ENCODE data around the gene UCN3.
"Not testable (repeated sequence)": the region's sequence is repeated elsewhere in the genome, so short reads cannot be mapped to it uniquely, and the experiment has no call there.

Gene UCN3

DNA sequence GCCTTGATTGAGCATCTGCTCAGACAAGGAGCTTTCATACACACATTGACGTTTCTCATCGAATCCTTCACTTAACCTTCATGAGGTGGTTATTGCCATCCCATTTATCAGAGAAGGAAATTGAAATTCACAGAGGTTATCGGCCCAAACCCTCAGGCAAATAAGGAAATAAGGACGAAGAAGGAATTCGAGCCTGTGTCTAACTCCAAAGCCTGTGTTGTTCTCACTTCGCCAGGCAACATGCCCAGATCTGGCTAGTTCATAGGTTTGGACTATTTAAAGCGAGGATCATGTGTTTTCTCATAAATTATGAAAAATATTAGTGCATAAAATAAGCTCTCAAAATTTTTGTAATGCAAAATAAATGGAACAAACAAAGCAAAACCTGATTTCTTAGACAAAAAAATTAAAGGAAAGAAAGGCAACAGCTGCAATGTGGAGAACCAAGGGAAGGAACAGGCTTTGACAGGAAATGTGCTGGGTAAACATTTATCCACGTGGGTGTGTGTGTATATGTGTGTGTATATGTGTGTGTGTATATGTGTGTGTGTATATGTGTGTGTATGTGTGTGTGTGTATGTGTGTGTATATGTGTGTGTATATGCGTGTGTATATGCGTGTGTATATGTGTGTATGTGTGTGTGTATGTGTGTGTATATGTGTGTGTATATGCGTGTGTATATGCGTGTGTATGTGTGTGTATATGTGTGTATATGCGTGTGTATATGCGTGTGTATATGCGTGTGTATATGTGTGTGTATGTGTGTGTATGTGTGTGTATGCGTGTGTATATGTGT, 4.8 kb downstream of the UCN3 start:
- DNase-seq, result no peak

DNA sequence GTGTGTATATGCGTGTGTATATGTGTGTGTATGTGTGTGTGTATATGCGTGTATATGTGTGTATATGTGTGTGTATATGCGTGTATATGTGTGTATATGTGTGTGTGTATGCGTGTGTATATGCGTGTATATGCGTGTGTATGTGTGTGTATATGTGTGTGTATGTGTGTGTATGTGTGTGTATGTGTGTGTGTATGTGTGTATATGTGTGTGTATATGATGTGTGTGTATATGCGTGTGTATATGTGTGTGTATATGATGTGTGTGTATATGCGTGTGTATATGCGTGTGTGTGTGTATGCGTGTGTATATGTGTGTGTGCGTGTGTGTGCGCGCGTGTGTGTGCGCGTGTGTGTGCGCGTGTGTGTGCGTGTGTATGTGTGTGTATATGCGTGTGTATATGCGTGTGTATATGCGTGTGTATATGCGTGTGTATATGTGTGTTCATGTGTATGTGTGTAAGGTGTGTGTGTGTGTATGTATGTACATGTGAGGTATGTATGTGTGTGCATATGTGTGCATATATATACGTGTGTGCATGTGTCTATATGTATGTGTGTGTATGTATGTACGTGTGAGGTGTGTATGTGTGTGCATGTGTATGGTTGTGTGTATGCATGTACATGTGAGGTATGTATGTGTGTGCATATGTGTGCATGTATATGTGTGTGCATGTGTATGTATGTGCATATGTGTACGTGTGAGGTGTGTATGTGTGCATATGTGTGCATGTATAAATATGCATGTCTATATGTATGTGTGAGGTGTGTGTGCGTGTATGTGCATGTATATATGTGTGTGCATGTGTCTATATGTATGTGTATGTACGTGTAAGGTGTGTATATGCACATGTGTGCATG, 6.0 kb downstream of the UCN3 start:
- DNase-seq, result no peak

DNA sequence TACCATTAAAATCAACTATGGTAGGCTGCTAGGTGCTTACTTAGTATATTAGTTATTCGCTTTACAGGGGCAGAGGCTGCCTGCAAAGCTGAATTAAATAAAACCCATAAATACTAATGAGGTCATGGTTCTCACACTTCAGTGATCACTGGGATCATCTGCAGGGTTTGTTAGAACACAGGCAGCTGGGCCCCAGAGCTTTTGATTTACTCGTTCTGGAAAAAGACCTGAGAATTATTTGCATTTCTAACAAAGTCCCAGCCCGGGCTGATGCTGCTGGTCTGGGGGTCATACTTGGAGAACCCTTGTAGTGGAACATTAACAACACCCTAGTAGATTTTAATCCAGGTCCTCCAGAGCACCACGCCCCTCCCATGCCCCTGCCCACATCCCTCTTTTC, 8.5 kb downstream of the UCN3 start:
- DNase-seq, result no peak

DNA sequence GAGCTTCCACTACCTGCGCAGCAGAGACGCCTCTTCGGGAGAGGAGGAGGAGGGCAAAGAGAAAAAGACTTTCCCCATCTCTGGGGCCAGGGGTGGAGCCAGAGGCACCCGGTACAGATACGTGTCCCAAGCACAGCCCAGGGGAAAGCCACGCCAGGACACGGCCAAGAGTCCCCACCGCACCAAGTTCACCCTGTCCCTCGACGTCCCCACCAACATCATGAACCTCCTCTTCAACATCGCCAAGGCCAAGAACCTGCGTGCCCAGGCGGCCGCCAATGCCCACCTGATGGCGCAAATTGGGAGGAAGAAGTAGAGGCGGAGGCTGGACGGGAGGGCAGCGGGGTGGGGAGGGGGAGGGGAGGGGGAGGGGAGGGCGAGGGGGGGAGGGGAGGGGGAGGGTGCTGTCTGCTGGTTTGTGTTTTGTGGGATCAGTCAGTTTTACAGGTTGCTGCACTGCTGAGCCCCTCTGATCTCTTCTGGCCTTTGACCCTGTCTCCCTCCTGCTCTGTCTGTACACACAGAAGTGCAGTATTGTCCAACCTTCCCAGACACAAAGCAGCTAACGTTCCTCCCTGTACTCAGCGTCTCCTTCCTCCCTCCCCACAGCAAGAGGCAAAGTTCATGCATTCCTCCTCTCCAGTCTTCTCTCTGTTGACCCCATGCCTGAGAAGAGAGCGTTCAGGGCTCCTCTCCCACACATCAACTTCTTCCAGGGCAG, 9.3 kb downstream of the UCN3 start:
- DNase-seq, result no peak

DNA sequence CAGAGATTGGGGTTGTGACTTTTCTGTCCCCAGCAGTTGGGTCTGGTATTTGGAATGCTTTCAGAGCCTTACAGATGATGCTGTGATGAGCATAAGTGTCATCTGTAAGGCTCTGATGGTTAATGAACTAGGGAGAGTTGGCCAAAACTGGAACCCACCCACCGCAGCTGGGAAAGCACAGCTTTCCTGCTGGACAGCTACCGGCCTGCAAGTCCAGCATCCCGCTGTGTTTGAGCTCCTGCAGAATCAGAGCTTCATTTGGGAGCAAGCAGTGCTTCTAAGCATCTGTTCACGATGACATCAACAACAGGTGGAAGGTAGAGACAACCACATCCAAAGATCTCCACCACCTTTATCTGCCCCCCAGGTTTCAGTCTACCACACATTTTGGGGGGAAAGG, 11.7 kb downstream of the UCN3 start:
- DNase-seq, result no peak

DNA sequence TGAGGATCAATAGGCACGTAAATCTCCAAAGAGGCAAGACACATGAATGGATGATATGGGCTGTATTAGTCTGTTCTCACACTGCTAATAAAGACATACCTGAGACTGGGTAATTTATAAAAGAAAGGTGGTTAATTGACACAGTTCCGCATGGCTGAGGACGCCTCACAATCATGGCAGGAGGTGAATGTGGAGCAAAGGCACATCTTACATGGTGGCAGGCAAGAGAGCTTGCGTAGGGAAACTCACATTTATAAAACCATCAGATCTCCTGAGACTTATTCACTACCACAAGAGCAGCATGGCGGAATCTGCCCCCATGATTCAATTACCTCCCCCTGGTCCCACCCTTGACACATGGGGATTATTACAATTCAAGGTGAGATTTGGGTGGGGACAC, 14.4 kb downstream of the UCN3 start:
- DNase-seq, result not testable (repeated sequence)

DNA sequence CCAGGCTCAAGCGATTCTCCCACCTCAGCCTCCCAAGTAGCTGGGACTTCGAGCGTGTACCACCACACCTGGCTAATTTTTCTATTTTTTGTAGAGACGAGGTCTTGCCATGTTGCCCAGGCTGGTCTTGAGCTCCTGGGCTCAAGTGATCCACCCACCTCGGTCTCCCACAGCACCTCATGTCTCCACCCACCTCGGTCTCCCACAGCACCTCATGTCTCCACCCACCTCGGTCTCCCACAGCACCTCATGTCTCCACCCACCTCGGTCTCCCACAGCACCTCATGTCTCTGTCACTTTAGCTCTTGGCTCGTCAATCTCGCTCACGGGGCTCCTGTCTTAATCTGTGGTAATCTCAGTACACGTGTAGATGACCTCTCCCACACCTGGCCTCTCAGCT, 15.6 kb downstream of the UCN3 start:
- DNase-seq, result not testable (repeated sequence)

DNA sequence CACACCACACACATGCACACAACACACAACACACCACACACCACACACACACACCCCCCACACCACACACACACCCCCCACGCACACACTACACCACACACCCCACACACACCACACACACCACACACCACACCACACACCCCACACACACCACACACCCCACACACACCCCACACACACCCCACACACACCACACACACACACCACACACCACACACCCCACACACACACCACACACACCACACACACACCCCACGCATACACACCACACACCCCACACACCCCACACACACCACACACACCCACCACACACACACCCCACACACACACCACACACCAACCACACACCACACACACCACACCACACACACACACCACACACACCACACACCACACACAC, 16.4 kb downstream of the UCN3 start:
- no peak for DNase-seq

DNA sequence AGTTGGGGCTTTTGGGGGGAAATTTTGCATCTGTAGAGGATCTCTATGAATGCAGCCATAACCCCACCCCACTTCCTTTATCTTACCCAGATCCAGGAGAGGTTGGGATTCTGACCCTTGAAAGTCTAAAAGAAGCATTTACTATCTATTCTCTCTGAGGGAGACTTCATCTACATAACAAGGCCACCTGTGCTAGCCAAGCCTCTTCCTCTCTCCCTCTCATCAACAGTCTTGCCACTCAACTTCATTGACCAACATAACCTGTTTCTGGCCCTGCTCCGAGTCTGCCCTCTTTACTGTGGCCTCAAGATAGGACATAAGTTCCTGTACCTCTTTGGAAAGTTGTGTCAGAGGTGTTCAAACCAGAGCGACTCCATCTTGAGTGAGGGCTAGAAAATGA, 20.5 kb downstream of the UCN3 start:
- DNase-seq, result no peak

DNA sequence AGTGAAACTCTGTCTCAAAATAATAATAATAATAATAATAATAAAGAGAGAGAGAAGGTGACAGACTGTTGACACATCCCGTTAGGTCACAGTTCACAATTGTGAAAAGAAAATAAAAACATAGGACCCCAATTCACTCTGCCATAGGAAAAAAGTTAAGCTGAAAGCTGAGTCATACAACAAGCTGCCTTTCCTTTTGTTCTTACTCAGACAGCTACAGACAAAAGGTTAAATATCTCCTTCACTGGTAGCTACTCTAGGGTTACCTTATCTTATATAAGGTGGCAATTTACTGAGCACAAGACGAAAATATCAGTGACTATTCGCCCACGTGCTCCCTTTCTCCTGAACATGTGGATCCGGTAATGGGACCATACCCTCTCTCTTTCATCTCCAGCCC, 22.4 kb downstream of the UCN3 start:
- no peak for DNase-seq

DNA sequence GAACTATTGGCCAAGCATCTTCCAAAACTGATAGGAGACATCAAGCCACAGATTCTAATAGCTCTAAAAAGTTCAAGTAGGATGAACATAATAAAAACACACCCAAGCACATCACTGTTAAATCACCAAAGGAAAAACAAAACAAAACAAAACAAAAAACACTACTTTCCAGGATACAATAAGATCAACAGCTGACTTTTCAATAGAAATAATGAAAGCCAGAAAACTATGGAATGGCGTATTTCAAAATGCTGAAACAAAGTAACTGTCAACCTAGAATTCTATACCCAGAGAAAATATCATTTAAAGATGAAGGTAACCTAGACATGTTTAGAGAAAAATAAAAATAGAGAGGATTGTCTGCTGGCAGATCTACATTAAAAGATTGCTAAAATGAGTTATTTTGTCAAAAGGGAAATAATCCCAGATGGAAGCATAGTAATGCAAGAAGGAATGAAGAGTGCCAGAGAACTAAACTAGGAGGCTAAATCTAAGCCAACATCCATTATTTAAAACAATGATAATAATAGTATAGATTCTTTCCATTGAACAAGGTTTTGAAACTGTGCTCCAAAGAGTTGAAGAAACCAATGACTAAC, 25.9 kb downstream of the UCN3 start:
- no peak for DNase-seq

DNA sequence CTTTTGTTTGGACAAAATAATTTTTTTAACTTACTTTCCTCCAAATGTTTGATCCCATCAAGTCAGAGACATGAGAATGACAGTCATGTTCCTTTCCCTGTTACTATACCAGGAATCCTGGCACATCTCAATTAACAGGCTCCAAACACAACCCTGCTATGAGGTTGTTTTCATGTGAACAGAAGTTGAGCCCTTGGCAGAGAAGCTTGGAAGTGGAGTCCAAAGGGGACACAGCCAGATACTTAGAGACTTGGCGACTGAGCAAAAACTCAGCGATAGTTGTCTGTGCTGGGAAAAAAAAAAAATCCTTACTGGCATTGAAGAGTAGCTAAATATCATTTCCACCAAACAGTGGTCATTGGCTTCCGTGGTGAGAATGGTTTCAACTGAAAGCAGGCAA, 27.0 kb downstream of the UCN3 start:
- DNase-seq, result no peak

DNA sequence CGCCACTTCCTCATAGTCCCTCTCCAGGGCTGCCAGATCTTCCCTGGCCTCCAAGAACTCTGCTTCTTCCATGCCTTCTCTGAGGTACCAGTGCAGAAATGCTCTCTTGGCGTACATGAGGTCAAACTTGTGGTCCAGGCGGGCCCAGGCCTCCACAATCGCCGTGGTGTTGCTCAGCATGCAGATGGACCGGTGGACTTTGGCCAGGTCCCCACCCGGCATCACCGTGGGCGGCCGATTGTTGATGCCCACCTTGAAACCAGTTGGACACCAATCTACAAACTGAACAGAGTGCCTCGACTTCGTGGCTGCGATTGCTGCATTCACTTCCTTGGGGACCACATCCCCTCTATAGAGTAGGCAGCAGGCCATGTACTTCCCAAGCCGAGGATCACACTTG, 28.8 kb downstream of the UCN3 start:
- DNase-seq, result no peak

DNA sequence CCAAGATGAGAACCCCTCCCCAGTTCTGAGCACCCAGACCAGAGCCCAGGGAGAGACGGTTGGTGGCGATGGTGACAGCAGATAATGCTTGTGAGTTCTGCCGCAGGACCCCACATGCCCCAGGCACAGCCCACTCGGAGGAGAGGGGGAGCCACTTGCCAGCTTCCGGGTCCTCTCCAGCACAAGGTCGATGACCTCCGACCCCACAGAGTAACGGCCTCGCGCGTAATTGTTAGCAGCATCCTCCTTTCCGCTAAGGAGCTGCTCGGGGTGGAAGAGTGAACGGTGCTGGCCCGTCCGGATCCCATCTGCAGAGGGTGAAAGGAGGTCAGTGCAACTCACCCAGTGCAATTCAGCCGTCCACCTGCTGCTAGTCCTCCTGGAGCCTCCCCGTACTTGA, 30.4 kb downstream of the UCN3 start:
- DNase-seq, result no peak

DNA sequence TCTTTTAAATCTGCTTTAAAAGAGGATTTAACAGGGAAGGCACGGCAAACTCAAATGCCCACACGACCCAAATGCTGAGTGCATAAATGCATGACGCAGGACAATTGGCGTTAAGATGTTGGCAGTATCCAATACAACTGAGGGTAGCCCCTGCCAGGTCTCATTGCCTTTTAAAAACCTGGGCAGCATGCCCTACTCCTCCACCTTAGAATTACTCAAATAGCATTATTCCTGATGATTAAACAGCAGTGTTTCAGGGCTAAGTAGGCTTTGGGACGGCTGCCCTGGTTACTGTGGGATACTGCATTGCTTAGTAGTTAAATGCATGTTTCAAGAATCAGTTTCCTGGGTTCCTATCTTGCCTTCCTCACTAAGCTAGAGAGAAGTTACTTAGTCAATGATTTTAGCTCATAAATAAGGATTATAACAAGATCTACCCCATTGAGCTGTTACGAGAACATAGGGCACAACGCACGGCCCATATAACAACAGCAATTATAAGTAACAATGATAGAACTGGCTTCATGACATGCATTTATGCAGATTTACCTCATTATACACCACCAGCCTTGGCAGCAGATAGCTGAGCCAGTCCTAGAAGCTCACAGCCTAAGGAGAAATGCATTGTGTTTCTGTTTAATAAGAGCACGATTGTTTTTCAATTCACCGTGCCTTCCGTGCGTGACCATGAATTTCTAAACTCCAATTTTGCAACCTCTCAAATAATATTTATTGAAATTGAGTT, 32.0 kb downstream of the UCN3 start:
- DNase-seq, result no peak

DNA sequence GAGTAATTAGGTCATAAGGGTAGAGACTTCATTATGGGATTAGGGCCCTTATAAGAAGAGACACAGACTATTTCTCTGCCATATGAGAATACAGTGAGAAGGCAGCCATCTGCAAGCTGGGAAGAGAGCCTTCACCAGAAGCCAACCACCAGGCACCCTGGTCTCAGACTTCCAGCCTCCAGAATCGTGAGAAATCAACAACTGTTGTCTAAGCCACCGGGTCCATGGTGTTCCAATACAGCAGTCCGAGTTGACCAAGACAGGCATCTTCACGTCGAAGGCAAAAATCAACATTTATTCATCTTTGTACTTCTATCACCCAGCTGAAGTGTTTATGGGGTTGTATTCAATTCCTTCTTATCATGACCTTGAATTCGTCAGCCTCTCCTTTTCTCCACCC, 34.6 kb downstream of the UCN3 start:
- no peak for DNase-seq

DNA sequence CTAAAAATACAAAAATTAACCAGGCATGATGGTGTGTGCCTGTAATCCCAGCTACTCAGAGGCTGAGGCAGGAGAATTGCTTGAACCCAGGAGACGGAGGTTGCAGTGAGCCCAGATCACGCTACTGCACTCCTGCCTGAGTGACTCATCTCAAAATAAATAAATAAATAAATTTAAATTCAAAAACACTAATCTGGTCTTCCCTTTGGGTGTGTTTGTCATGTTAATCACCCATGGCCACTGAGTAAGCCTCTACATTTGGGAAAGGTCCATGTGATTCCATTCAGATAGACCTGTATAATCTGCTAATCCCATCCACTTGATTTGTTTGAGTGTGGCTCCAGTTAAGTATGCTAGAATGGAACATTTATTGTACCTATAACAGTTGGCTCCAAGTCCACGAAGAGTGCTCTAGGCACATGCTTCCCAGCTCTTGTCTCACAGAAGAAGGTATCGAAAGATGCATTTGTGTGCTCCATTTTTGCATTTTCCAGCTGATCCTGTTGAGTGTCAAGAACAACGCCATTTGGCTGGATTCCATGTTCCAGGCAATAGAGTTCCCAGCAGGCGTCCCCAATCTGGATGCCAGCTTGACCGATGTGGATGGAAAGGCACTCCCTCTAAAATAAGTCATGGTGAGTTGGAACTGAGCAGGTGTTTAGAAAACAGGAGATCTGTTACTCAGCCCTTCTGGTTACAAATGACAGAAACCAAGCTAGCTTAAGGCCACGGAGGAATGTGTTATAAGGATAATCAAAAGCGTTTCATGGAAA, 35.9 kb downstream of the UCN3 start:
- no peak for DNase-seq

DNA sequence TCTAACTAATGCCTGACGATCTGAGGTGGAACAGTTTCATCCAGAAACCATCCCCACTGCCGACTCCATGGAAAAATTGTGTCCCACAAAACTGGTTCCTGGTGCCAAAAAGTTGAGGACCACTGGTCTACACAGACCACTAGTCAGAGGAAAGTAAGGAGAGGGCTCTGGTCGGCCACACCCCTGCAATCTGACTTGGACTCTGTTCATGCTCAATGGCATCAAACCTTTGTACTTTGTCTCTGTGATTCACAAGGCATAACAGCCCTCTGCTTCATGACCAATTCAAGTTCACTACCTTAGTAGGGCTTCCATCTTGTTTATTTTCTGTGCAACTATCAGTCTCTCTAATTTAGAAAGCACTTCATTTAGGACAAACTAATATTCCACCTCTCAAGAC, 38.0 kb downstream of the UCN3 start:
- DNase-seq, result no peak

DNA sequence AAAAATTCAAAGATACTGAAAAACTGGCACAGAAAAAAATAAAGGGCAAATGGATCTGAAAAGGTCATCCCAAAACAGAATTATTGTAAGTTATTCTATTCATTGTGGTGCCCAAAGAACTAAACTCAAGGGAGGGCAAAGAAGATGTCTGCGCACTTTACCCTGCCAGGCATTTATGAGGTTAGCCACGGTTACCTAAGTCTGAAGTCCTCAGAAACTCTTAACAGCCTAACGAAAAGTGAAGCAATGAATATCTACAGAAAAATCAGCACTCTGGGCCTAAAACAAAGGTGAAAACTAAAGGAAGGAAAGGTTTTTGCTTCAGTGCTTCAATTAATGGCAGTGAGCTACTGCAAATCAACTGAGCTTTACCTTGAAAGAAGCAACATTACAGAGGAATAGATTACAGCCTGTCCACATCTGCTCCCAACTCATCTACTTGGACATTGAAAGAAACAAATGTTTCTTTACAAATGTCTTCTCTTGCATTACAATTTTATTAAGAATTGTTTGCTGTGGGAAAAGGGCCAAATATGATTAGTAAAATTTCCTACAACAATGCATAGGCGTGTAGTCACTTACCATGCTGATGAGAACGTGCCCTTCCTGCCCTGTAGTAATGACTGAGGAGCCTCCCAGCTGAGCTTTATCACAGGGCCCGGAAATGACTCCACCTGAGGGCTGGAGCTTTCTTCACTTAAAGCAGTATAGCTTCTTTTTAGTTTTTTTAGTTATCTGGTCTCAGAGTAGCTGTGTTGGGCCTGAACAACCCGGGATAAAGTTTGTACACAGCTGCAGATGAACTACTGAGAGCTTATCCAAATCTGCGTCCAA, 39.7 kb downstream of the UCN3 start, which contains the start of gene TUBAL3:
Gene TUBAL3, minus strand, starts transcription at position 621 of the 834 bp plus-strand sequence. Its CDS starts 36 bp downstream, at position 585.
- no peak for DNase-seq

DNA sequence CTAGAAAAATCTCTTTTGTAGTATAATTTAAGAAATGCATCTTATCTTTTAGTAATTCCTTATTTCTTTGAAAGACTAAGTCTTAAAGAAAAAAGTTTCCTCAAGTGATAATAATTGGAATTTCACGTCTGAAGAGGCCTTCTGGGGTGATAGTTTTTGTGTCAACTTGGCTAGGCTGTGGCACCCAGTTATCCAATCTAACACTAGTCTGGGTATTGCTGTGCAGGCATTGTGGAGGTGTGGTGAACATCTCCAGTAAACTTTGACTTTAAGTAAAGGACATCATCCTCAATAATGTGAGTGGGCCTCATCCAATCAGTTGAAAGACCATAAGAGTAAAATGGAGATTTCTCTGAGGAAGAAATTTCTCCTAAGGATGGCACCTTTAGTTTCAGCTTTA, 42.2 kb downstream of the UCN3 start:
- no peak for DNase-seq

DNA sequence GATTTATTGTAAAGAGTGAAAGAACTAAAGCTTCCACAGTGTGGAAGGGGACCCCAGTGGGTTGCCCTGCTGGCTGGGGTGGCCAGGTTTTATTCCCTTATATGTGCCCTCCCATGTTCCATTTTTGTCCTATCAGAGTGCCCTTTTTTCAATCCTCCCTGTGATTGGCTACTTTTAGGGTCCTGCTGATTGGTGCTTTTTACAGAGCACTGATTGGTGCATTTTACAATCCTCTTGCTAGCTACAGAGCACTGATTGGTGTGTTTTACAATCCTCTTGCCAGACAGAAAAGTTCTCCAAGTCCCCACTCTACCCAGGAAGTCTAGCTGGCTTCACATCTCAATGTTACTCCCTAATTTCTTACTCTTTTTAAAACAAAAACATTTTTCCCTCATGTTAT, 46.0 kb downstream of the UCN3 start:
- not testable (repeated sequence) for DNase-seq

Data from NCI-H2029 (cell line).